ENCODE data around the gene CCDC97. TPM values are rescaled to one million over a fixed set of nuclear protein-coding genes. Genes with fewer than 3 reads are reported as not detected.

Gene CCDC97
- total and polyA plus RNA-seq, 4 donors: 8.8 to 37.6 (median 26.6) TPM

- H3K36me3 ChIP-seq (ENCODE audit: control insufficient read depth, insufficient read depth, low read length): peaks cover 14% of the 10 kb centered on the region
- WGBS (ENCODE audit: insufficient coverage): 88% methylated on average over 7 of the region's 11 CpGs
- peaks cover 22% of the 10 kb centered on the region for H3K27me3 ChIP-seq (ENCODE audit: control insufficient read depth, insufficient read depth, low read length)
Measured at GRCh38 chr19:41356984-41357739, 47.2 kb downstream of the CCDC97 start.

DNA sequence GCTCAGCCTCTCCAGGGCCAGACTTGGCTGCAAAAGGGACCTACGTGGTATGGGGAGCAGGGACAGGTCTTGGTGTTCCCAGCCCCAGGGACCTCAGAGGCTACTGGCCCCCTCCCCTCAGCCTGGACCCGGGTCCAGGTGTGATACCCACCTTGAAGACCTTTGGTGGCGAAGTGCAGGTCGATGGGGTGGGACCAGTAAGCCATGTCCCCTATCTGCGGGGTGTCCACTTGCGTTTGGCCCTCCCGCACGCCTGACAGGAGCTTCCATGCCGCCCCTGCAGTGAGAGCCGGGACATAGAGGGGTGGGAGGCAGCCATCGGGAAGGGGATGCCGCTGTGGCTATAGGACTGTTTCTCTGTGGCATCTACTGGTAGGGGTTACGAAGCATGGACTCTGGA lies 47.8 kb downstream of the CCDC97 start:
- Histone ChIP-seq H3K27ac (ENCODE audit: low read depth, low read length) (no peak overlapping the region), H3K4me1 (ENCODE audit: control insufficient read depth, insufficient read depth, low read length) (peaks cover 19% of the 10 kb centered on the region), H3K27me3 (ENCODE audit: control insufficient read depth, insufficient read depth, low read length) (peaks cover 16% of the 10 kb centered on the region), H3K9me3 (ENCODE audit: control insufficient read depth, insufficient read depth, low read length) (no peaks in the 10 kb centered on the region), H3K36me3 (ENCODE audit: control insufficient read depth, insufficient read depth, low read length) (peaks cover 14% of the 10 kb centered on the region), H3K4me3 (ENCODE audit: low read depth, low read length) (no peak overlapping the region)
- no peak for DNase-seq (ENCODE audit: low read depth in 4 of 6, low spot score in 6 of 6)
- 92% methylated on average over 11 of the region's 13 CpGs for WGBS (ENCODE audit: insufficient coverage)

More at GRCh38 chr19:41356984-41357739, 47.2 kb downstream of the CCDC97 start:
- Histone ChIP-seq H3K27ac (ENCODE audit: low read depth, low read length) (no peak overlapping the region), H3K4me1 (ENCODE audit: control insufficient read depth, insufficient read depth, low read length) (peaks cover 25% of the 10 kb centered on the region), H3K4me3 (ENCODE audit: low read depth, low read length) (no peak overlapping the region), H3K9me3 (ENCODE audit: control insufficient read depth, insufficient read depth, low read length) (no peaks in the 10 kb centered on the region)
- DNase-seq (ENCODE audit: low read depth in 4 of 6, low spot score in 6 of 6): no peak

DNA sequence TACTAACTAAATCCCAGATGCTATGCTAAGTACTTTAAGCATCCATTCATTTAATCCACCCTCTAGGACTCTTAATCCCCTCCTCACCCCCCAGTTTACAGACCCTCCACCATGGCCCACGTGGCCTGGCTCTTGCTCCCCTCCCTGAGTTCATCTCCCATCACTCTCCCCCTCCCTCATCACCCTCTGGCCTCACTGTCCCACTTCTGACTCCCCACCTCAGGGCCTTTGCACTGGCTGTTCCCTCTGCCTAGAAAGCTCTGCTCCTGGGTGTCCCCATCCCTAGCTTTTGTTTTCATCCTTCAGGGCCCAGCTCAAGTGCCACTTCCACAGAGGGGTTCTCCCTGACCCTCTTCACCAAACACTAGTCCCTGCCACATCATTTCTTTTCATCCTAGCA lies 49.8 kb downstream of the CCDC97 start:
- Histone ChIP-seq H3K4me1 (ENCODE audit: control insufficient read depth, insufficient read depth, low read length) (peaks cover 11% of the 10 kb centered on the region), H3K36me3 (ENCODE audit: control insufficient read depth, insufficient read depth, low read length) (peaks cover 10% of the 10 kb centered on the region), H3K27ac (ENCODE audit: low read depth, low read length) (no peak overlapping the region), H3K4me3 (ENCODE audit: low read depth, low read length) (no peak overlapping the region), H3K9me3 (ENCODE audit: control insufficient read depth, insufficient read depth, low read length) (no peaks in the 10 kb centered on the region), H3K27me3 (ENCODE audit: control insufficient read depth, insufficient read depth, low read length) (peaks cover 2% of the 10 kb centered on the region)
- 100% methylated on average over 1 of the region's 1 CpG for whole genome bisulfite sequencing (ENCODE audit: insufficient coverage)
- no peak for DNase-seq (ENCODE audit: low read depth in 4 of 6, low spot score in 6 of 6)

GRCh38 chr19:41362143-41362847 lies 52.3 kb downstream of the CCDC97 start:
- peaks cover 13% of the 10 kb centered on the region for H3K4me1 ChIP-seq (ENCODE audit: control insufficient read depth, insufficient read depth, low read length)
- no peak overlapping the region for H3K4me3 ChIP-seq (ENCODE audit: low read depth, low read length)
- no peaks in the 10 kb centered on the region for H3K27me3 ChIP-seq (ENCODE audit: control insufficient read depth, insufficient read depth, low read length)
- DNase-seq (ENCODE audit: low read depth in 4 of 6, low spot score in 6 of 6): no peak
- WGBS (ENCODE audit: insufficient coverage): 85% methylated on average over 2 of the region's 10 CpGs
- no peaks in the 10 kb centered on the region for H3K9me3 ChIP-seq (ENCODE audit: control insufficient read depth, insufficient read depth, low read length)
- no peak overlapping the region for H3K27ac ChIP-seq (ENCODE audit: low read depth, low read length)
- H3K36me3 ChIP-seq (ENCODE audit: control insufficient read depth, insufficient read depth, low read length): peaks cover 7% of the 10 kb centered on the region

GRCh38 chr19:41363371-41363752 lies 53.4 kb downstream of the CCDC97 start:
- no peak for DNase-seq (ENCODE audit: low read depth in 4 of 6, low spot score in 6 of 6)
- peaks cover 13% of the 10 kb centered on the region for H3K4me1 ChIP-seq (ENCODE audit: control insufficient read depth, insufficient read depth, low read length)
- no peaks in the 10 kb centered on the region for H3K27me3 ChIP-seq (ENCODE audit: control insufficient read depth, insufficient read depth, low read length)
- H3K9me3 ChIP-seq (ENCODE audit: control insufficient read depth, insufficient read depth, low read length): no peaks in the 10 kb centered on the region
- peaks cover 4% of the 10 kb centered on the region for H3K36me3 ChIP-seq (ENCODE audit: control insufficient read depth, insufficient read depth, low read length)
- WGBS (ENCODE audit: insufficient coverage): 56% methylated on average over 5 of the region's 6 CpGs
- H3K27ac ChIP-seq (ENCODE audit: low read depth, low read length): peak overlapping the region; percentile 100
- H3K4me3 ChIP-seq (ENCODE audit: low read depth, low read length): peak overlapping the region; percentile 88

DNA sequence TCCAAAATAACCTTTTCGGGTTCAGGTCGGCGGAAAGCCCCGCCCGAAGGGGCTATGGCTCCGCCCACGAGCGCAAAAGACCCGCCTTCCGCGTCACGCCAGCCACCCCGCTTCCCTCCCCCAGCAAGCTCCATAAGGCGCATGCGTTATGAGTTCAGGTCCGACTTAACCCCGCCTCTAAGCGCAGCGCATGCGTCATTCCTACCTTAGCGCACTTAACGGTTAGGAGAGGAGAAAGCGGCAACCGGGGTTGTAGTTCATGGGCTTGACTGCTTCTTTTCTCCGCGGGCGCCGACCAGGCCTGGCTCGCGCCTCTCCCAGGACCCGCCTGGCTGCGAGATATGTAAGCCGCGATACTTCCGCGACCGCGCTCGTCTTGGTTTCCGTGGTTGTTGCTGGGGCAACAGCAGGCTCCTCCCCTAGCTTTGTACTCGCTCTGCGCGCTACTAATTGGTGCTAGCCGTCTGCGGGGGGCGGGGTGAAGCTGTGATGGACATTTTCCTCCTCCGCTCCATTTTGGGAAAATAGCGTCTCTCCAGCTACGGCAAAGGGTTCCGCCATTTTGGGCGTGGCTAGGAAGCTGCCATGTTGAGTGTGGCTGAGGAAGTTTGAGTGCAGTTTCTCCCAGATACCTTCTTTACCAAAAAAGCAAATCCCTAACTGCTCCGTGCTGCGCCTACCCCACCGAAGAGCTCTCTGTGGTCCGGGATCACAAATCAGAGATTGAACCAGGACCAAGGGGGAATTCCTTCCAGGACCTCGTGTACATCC lies 54.0 kb downstream of the CCDC97 start, which contains the start of gene B9D2:
Gene B9D2 (minus strand): TSS at position 397 of the 771 bp plus-strand sequence. CDS start 630 bp downstream, outside the sequence.
- Histone ChIP-seq H3K4me1 (ENCODE audit: control insufficient read depth, insufficient read depth, low read length) (peaks cover 13% of the 10 kb centered on the region), H3K27me3 (ENCODE audit: control insufficient read depth, insufficient read depth, low read length) (no peaks in the 10 kb centered on the region), H3K27ac (ENCODE audit: low read depth, low read length) (peak within 1 kb of the TSS; percentile 100), H3K4me3 (ENCODE audit: low read depth, low read length) (peak within 1 kb of the TSS; percentile 88), H3K9me3 (ENCODE audit: control insufficient read depth, insufficient read depth, low read length) (no peaks in the 10 kb centered on the region), H3K36me3 (ENCODE audit: control insufficient read depth, insufficient read depth, low read length) (peaks cover 7% of the 10 kb centered on the region)
- WGBS (ENCODE audit: insufficient coverage): 0% methylated on average over 42 of the region's 56 CpGs
- peak; percentile 97 to 100 (median 98) for DNase-seq (ENCODE audit: low read depth in 4 of 6, low spot score in 6 of 6)

- Histone ChIP-seq H3K27me3 (ENCODE audit: control insufficient read depth, insufficient read depth, low read length) (no peaks in the 10 kb centered on the region), H3K36me3 (ENCODE audit: control insufficient read depth, insufficient read depth, low read length) (peaks cover 7% of the 10 kb centered on the region), H3K27ac (ENCODE audit: low read depth, low read length) (peak overlapping the region; percentile 100), H3K4me1 (ENCODE audit: control insufficient read depth, insufficient read depth, low read length) (peaks cover 13% of the 10 kb centered on the region), H3K9me3 (ENCODE audit: control insufficient read depth, insufficient read depth, low read length) (no peaks in the 10 kb centered on the region), H3K4me3 (ENCODE audit: low read depth, low read length) (peak overlapping the region; percentile 88)
- no peak for DNase-seq (ENCODE audit: low read depth in 4 of 6, low spot score in 6 of 6)
- 93% methylated on average over 7 of the region's 14 CpGs for WGBS (ENCODE audit: insufficient coverage)
Measured at GRCh38 chr19:41364524-41365391, 54.8 kb downstream of the CCDC97 start.

DNA sequence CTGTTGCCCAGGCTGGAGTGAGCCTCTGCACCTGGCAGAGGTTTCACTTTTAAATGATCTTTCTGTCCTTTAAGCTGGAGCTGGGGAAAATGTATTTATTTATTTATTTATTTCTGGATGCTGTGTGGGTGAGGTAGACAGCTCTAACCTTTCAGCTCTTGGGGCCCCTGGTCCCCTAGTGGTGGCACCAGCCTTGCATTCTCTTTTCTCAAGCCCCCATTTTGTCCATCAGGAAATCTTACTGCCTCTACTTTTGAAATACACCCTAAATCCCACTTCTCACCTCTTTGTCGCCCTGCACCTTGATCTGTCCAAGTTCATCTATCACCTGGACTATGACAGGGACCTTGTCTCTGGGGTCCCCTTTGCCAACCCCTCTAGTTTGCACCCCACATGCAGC lies 56.1 kb downstream of the CCDC97 start:
- no peaks in the 10 kb centered on the region for H3K27me3 ChIP-seq (ENCODE audit: control insufficient read depth, insufficient read depth, low read length)
- H3K4me1 ChIP-seq (ENCODE audit: control insufficient read depth, insufficient read depth, low read length): peaks cover 13% of the 10 kb centered on the region
- no peak overlapping the region for H3K4me3 ChIP-seq (ENCODE audit: low read depth, low read length)
- no peak overlapping the region for H3K27ac ChIP-seq (ENCODE audit: low read depth, low read length)
- H3K36me3 ChIP-seq (ENCODE audit: control insufficient read depth, insufficient read depth, low read length): peaks cover 7% of the 10 kb centered on the region
- 87% methylated on average over 1 of the region's 1 CpG for whole genome bisulfite sequencing (ENCODE audit: insufficient coverage)
- no peaks in the 10 kb centered on the region for H3K9me3 ChIP-seq (ENCODE audit: control insufficient read depth, insufficient read depth, low read length)
- DNase-seq (ENCODE audit: low read depth in 4 of 6, low spot score in 6 of 6): no peak

DNA sequence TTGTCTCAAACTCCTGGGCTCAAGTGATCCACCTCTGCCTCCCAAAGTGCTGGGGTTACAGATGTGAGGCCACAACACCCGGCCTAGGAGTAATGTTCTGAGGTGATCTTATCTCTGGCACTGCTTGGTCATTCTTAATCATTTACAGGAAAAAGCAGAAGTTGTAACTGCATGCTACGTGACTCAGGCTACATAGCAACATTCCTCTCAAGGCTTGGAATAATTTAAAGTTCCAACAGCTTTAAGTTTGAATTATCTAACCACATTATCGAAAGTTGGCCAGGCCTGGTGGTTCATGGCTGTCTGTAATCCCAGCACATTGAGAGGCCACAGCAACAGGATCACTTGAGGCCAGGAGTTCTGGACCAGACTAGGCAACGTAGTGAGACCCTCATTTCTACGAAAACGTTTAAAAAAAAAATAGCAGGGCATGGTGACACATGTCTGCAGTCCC lies 57.9 kb downstream of the CCDC97 start:
- no peak overlapping the region for H3K4me3 ChIP-seq (ENCODE audit: low read depth, low read length)
- H3K36me3 ChIP-seq (ENCODE audit: control insufficient read depth, insufficient read depth, low read length): peaks cover 7% of the 10 kb centered on the region
- no peak for DNase-seq (ENCODE audit: low read depth in 4 of 6, low spot score in 6 of 6)
- peaks cover 13% of the 10 kb centered on the region for H3K4me1 ChIP-seq (ENCODE audit: control insufficient read depth, insufficient read depth, low read length)
- H3K27ac ChIP-seq (ENCODE audit: low read depth, low read length): no peak overlapping the region
- WGBS (ENCODE audit: insufficient coverage): 89% methylated on average over 5 of the region's 6 CpGs
- H3K9me3 ChIP-seq (ENCODE audit: control insufficient read depth, insufficient read depth, low read length): no peaks in the 10 kb centered on the region
- H3K27me3 ChIP-seq (ENCODE audit: control insufficient read depth, insufficient read depth, low read length): no peaks in the 10 kb centered on the region

Data from spinal cord (tissue), 10 donors.